ENCODE results near the gene MUC2. TPM values are rescaled to one million over a fixed set of nuclear protein-coding genes. Genes with fewer than 3 reads are reported as not detected.

Gene MUC2
- total RNA-seq, 1 donor from 2014 or later = not detected

- H3K27me3 Mint-ChIP-seq = no peaks in the 10 kb centered on the region
- H3K4me1 Mint-ChIP-seq (ENCODE audit: low read depth) = no peaks in the 10 kb centered on the region
- no peak overlapping the region for H3K4me3 Mint-ChIP-seq (ENCODE audit: low read depth)
- TF ChIP-seq, protein P1, sequence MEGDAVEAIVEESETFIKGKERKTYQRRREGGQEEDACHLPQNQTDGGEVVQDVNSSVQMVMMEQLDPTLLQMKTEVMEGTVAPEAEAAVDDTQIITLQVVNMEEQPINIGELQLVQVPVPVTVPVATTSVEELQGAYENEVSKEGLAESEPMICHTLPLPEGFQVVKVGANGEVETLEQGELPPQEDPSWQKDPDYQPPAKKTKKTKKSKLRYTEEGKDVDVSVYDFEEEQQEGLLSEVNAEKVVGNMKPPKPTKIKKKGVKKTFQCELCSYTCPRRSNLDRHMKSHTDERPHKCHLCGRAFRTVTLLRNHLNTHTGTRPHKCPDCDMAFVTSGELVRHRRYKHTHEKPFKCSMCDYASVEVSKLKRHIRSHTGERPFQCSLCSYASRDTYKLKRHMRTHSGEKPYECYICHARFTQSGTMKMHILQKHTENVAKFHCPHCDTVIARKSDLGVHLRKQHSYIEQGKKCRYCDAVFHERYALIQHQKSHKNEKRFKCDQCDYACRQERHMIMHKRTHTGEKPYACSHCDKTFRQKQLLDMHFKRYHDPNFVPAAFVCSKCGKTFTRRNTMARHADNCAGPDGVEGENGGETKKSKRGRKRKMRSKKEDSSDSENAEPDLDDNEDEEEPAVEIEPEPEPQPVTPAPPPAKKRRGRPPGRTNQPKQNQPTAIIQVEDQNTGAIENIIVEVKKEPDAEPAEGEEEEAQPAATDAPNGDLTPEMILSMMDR (IDR thresholded peaks at IDR 0.05; ENCODE audit: unreplicated experiment) = no peak
- DNase-seq (ENCODE audit: low spot score, unreplicated experiment) = no peak
- H3K27ac Mint-ChIP-seq = no peak overlapping the region
- no peaks in the 10 kb centered on the region for H3K36me3 Mint-ChIP-seq (ENCODE audit: insufficient read depth)
- H3K9me3 Mint-ChIP-seq (ENCODE audit: low read depth) = no peaks in the 10 kb centered on the region
Measured at GRCh38 chr11:1109101-1109917, 34.6 kb downstream of the MUC2 start.

GRCh38 chr11:1109918-1110705, 35.4 kb downstream of the MUC2 start:
- H3K36me3 Mint-ChIP-seq (ENCODE audit: insufficient read depth) = no peaks in the 10 kb centered on the region
- no peaks in the 10 kb centered on the region for H3K4me1 Mint-ChIP-seq (ENCODE audit: low read depth)
- H3K9me3 Mint-ChIP-seq (ENCODE audit: low read depth) = no peaks in the 10 kb centered on the region
- no peak for DNase-seq (ENCODE audit: low spot score, unreplicated experiment)
- no peak overlapping the region for H3K4me3 Mint-ChIP-seq (ENCODE audit: low read depth)
- TF ChIP-seq, protein P1 (IDR thresholded peaks at IDR 0.05; ENCODE audit: unreplicated experiment) = no peak
- peaks cover 6% of the 10 kb centered on the region for H3K27me3 Mint-ChIP-seq
- no peak overlapping the region for H3K27ac Mint-ChIP-seq

GRCh38 chr11:1111545-1112212, 37.0 kb downstream of the MUC2 start:
- Mint-ChIP-seq H3K4me1 (ENCODE audit: low read depth) (no peaks in the 10 kb centered on the region), H3K27ac (no peak overlapping the region), H3K9me3 (ENCODE audit: low read depth) (no peaks in the 10 kb centered on the region), H3K4me3 (ENCODE audit: low read depth) (no peak overlapping the region), H3K27me3 (peaks cover 13% of the 10 kb centered on the region), H3K36me3 (ENCODE audit: insufficient read depth) (no peaks in the 10 kb centered on the region)
- no peak for DNase-seq (ENCODE audit: low spot score, unreplicated experiment)
- TF ChIP-seq, protein P1 (IDR thresholded peaks at IDR 0.05; ENCODE audit: unreplicated experiment) = no peak

DNA sequence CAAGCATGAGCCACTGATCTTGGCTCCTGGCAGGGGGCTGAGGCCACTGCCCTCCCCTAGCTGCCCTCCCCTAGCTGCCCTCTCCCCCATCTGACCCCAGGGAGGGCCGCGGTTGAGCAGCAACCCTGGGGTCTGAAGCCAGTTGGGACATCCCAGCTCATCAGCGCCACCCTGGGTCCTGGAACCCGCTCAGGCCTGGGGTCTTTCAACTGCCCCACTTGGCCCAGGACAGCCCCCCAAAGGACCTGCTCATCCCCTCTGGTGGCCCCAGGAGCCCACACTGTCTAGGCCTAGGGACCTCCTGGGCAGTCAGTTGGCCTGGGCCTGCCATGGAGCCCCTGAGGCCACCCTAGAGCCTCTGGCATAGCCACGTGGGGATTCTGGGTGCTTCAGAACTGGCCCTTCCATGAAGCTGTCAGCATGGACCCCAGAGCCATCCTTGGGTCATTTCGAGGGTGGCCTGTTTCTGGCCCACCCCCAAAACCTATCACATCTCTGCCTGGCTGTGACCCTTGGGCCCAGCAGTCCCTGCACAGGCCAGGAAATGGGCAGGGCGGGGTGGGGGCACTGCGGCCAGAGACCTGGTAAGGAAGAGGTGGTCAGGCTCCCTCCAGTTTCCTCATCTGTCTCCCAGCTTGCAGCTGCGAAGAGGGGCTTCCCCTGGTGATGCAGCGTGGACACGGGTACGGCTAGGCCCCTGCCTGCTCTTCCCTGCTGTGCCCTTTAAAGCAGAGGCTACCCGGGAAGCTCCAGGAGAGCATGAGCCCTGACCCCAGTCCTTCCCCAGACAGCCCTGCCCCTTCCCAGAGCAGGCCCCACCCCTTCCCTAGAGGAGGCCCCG, 37.9 kb downstream of the MUC2 start:
- no peak for DNase-seq (ENCODE audit: low spot score, unreplicated experiment)
- H3K4me1 Mint-ChIP-seq (ENCODE audit: low read depth) = no peaks in the 10 kb centered on the region
- TF ChIP-seq, protein P1 (IDR thresholded peaks at IDR 0.05; ENCODE audit: unreplicated experiment) = no peak
- no peaks in the 10 kb centered on the region for H3K9me3 Mint-ChIP-seq (ENCODE audit: low read depth)
- H3K4me3 Mint-ChIP-seq (ENCODE audit: low read depth) = no peak overlapping the region
- no peaks in the 10 kb centered on the region for H3K36me3 Mint-ChIP-seq (ENCODE audit: insufficient read depth)
- peaks cover 14% of the 10 kb centered on the region for H3K27me3 Mint-ChIP-seq
- H3K27ac Mint-ChIP-seq = no peak overlapping the region
